ENCODE data around the gene KIAA1755.

- TF ChIP-seq CTCF (IDR thresholded peaks at IDR 0.05) (no peak), POLR2A (IDR thresholded peaks at IDR 0.05) (no peak)
Measured at GRCh38 chr20:38308447-38308846, 47.9 kb upstream of the KIAA1755 start.
